Measurements from ENCODE around the gene CEACAM16. TPM values are rescaled to one million over a fixed set of nuclear protein-coding genes. Genes with fewer than 3 reads are reported as not detected.

CEACAM16 gene
- total and polyA plus RNA-seq, 10 of the 15 experiments (the other 5 are each of a cell fraction or from before 2014, with no cell fraction given), result not detected

DNA sequence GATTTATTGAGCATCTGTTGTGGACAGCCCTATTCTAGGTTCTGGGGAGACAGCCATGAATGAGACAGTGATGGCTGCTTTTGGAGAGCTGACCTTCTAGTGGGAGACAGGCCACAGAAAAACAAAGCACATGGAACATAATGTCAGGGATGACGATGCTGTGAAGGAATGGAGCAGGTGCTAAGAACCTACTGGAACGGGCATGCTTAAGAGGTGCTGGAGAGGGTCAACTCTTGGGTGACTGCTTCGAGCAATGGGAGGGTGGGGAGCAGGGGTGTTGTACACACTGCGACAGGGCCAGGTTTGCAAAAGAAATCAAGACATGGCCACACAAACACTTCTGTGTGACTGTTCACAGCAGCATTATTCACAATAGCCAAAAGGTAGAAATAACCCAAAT lies 12.1 kb upstream of the CEACAM16 start (continued):
- TF ChIP-seq MLLT1 (IDR thresholded peaks at IDR 0.05) (no peak), TAF1 (IDR thresholded peaks at IDR 0.05; ENCODE audit: borderline replicate concordance, low read depth, low read length) (no peak)

- H3K36me3 ChIP-seq (ENCODE audit: control insufficient read depth in 2 of 2, insufficient read depth in 2 of 2, low read length in 1 of 2), result no peaks in the 10 kb centered on the region
- no peak overlapping the region for H3K27ac ChIP-seq (ENCODE audit: control insufficient read depth, insufficient read depth)
- WGBS (ENCODE audit: insufficient coverage, insufficient replicate concordance, low lambda C conversion rate, missing lambda C conversion rate), result 72% methylated on average over 7 of the region's 7 CpGs
- no peak overlapping the region for H2AFZ ChIP-seq (ENCODE audit: control insufficient read depth, low read depth, low read length)
- no peak overlapping the region for H3K4me3 ChIP-seq
- no peaks in the 10 kb centered on the region for H3K27me3 ChIP-seq (replicated peaks in 1 of 2; ENCODE audit: control insufficient read depth in 2 of 2, insufficient read depth in 2 of 2, low read length in 1 of 2)
- in situ Hi-C loops (cut with MboI) (no loop called here), intact Hi-C loops (cut with micrococcal nuclease; ENCODE audit: unreplicated experiment) (loop anchor here (2.0 kb wide), 1 partner anchor 157 kb away; no protein-coding TSS in a partner anchor)
- ATAC-seq (no peak), FAIRE-seq (no peak), DNase-seq (ENCODE audit: low read depth, low spot score) (no peak)
- H3K9ac ChIP-seq (ENCODE audit: control insufficient read depth, insufficient read depth, low read length), result no peak overlapping the region
- no peaks in the 10 kb centered on the region for H4K20me1 ChIP-seq (ENCODE audit: control insufficient read depth, insufficient read depth)
- H3K4me1 ChIP-seq (ENCODE audit: control insufficient read depth, insufficient read depth, low read length), result peaks cover 50% of the 10 kb centered on the region
- H3K9me3 ChIP-seq (replicated peaks; ENCODE audit: control insufficient read depth, insufficient read depth, low read length), result no peaks in the 10 kb centered on the region
- ChIA-PET SMC1A (ENCODE audit: uncharacterized antibody, unreplicated experiment) (interaction anchor here (1.5 to 7.3 kb wide), 3 partner anchors 36 to 89 kb away, joined by 4 to 99 read pairs (median 72); no protein-coding TSS in a partner anchor), CTCF (interaction anchor here (0.9 to 10.7 kb wide), 7 partner anchors 31 to 158 kb away, joined by 3 to 162 read pairs (median 5); partner anchors contain the start of gene NECTIN2), POLR2A (interaction anchor here (0.6 kb wide), 1 partner anchor 222 kb away, joined by 3 read pairs; no protein-coding TSS in a partner anchor), RAD21 (ENCODE audit: unreplicated experiment) (interaction anchor here (4.9 to 7.3 kb wide), 2 partner anchors 35 to 83 kb away, joined by 84 to 121 read pairs; no protein-coding TSS in a partner anchor)
- no peak overlapping the region for H3K4me2 ChIP-seq (ENCODE audit: control insufficient read depth, insufficient read depth)
- TF ChIP-seq TCF12 (IDR thresholded peaks at IDR 0.05; ENCODE audit: low read depth, low read length) (no peak), SPI1 (IDR thresholded peaks at IDR 0.05; ENCODE audit: borderline replicate concordance, insufficient read depth, low read depth, low read length) (peak; percentile 33; the same call in 1 of the 2 replicates)
- H3K79me2 ChIP-seq (ENCODE audit: control insufficient read depth, insufficient read depth, low read length), result no peaks in the 10 kb centered on the region
- no TSS peak for BruUV-seq (replicated peaks)
Observed at GRCh38 chr19:44687888-44688287, 11.1 kb upstream of the CEACAM16 start.

Measured in GM12878 (cell line).